GM18907 (cell line): ENCODE data around the gene ANK3.

ENCODE experiments used
- ATAC-seq: cut with Tn5 transposase; IDR thresholded peaks from one replicate; pipeline ENCODE4 v1.9.1; 2021; ENCODE audit warnings: mild to moderate bottlenecking, moderate library complexity; ENCODE audit not compliant: unreplicated experiment

The ANK3 gene

DNA sequence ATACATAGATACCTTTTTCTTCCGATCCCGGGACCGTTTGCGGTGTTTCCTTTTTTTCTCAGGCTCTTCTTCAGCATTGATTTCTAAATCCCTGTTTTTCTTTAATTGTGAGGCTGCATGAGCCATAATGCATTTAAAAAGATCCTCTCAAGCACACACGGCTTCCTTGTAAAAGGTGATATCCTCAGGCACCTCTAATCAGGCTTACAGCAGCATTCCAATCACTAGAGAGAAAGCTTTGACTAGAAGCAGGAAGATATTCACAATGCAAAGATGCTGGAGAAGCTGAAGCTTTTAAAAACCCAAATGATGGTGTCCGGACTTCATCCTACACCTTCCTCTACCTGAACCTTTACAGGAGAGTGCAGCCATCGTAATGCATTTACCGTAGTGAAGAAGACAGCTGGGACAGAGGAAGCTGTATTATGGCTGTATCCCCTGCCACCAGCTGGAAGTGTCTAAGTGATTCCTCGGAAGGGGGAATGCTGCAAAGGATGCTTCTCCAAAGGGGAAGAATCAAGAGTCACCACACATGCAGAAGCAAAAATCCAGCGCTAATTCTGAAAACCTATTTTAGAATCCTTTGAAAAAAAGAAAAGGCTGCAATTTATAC, at the start of gene ANK3:
Gene ANK3 (minus strand): TSS at position 463 of the 613 bp plus-strand sequence. CDS start 337 bp downstream, at position 126.
- ATAC-seq: no peak

DNA sequence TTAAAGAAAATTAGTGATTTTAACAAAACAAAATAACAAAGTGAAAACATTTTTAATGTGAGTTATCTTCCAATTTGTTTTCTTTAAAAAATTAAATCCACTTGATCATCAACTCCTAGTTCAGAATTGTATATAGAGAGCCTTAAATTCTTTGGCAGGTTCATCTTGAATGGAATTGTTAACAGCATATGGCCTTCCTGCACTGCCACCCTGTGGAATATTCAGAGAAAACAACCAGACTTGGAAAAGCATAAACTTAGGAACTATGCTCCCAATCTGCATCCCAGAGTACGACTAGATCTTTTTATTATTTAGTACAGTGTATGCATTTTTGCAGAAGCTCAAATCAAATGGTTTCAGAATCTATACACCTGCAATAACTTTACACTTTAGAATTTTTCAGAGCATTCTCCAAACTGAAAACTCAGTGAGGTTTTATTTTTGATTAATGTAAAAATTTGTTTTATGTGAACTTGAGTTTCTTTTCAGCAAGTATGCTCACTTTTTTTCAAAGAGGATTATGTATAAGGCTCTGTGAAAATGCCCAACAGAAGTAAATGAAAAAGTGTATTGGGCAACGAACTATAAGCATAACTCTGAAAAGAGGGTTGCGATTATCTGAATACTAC, 44.9 kb upstream of the ANK3 start:
- ATAC-seq: peak; percentile 57

DNA sequence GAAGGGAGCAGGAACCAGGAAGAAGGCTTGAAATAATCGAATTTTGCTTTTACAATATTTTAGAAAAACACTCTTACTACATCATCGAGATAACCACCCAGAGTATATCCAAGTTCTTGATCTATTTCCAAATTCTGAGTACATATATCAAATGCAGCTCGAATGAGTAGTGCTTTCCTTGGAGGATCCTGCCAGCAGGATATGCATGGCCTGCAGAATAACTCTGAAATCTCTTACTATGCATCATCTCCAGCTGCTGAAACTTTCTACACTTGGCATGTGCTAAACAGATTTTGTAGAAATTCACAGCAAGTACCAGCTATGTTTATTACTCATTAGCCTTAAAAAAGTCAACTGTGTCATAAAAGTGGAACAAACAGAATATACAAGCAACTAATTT, 44.0 kb upstream of the ANK3 start:
- no peak for ATAC-seq

DNA sequence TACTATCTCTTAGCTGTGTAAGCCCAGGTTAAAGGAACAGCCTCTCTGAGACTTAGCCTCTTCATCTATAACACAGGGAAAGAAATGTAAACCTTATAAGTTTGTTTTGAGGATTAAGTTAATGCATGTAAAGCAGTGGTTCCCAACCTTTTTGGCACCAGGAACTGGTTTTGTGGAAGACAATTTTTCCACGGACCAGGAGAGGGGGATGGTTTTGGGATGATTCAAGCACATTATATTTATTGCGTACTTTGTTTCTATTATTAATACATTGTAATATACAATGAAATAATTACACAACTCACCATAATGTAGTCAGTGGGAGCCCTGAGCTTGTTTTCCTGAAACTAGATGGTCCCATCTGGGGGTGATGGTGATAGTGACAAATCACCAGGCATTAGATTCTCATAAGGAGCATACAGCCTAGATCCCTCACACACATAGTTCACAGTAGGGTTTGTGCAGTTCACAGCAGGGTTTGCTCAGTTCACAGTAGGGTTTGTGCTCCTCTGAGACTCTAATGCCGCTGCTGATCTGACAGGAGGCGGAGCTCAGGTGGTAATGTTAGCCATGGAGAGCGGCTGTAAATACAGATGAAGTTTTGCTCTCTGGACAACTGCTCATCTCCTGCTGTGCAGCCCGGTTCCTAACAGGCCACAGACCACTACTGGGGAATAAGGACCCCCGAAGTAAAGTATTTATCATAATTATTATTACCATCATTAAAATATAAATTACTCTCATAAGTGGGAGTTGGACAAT, 41.3 kb upstream of the ANK3 start:
- no peak for ATAC-seq

DNA sequence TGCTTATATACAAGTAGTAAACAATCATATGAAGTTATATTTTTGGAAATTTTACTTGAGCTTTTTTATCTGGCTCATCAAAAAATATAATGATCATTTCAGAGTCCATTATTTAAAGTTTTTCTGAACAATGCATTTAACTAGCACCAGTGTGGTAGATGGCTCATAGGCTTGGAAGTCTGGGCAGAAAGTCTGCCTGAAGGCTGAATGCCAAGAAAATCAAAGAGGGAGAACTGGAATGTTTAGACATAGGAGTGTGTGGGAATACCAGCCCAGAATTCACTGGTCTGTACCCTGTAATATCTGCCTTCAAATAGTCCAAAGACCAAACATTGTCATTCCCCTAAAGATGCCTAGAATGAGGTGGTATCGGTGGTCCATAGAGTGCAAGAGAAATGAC, 40.3 kb upstream of the ANK3 start:
- ATAC-seq: no peak

DNA sequence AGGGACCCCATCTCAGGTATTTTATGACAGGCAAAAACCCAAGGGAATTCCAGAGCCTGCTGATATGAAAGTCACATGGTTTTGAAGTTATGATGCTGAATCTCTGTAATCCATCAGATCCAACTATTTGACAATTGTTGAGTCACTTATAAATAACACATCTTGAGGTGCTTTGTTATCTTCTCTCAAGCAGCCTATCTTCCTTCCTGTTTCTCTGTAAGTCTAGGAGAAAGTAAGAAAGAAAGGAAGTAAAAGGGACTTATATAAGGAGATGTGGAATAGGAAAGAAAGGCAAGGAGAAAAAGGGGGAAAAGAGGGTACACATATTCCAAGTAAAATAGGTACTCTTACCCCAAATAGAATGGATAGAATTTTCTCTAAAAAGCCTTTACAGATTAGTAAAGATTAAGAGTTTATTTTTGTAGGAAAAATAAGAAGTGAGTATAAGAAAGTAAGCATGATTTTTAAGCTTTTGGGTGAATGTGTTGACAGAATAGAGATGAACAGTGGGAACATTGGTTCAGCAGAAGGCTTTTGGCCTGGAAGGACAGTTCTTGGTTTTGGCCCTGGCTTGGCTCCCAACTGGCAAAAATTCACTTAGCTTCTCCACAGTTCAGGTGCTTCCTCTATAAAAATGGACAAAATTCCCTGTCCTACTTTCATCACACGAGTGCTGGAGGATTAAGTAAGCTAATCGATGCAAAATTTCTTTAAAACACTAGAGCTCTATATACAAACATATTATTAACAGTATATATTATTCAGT, 39.6 kb upstream of the ANK3 start:
- ATAC-seq: no peak

DNA sequence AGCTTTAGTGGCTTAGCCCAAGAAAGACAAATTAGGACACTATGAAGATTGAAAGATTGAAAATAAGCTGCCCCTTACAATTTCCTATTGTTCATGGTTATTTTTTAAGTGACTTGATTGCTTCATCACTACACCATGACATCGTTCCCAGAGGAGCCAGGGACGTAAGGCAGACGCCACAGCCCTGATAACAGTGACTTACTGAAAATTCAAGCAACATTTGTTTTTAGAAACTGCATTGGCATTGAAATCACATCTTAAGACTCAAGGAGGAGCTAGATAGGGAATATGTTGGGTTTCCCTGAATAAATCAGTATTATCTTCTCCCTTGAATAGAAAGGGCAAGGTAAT, 38.7 kb upstream of the ANK3 start:
- no peak for ATAC-seq

DNA sequence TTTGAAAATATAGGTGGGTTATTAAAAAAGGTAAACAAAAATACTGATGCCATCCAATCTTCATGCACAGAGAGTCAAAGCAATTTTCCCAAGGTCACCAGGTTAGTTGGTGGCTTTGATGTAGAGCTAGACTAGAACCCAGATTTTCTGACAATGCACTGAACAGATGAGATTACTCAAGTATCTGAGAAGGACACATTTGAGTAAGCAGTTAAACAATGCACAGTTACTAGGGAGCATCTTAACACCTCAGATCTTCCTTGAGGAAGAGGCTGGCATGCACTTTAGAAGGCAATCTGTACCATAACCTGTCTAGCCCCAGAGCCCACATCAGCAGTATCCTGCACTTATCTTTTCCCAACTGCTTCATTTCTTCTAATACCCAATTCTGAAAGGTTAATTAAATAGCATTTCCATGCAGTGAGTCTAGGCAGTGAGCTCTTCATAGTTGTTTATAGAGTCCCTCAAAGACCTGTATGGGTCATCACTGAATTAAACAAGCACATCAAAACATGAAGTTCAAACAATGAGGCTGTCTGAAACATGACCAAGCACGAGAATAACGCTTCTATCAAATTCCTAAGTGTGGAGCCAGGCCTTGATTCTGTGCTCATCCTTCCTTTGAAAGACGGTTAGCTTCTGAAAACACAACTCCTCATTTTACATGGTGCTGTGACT, 38.2 kb upstream of the ANK3 start:
- no peak for ATAC-seq

DNA sequence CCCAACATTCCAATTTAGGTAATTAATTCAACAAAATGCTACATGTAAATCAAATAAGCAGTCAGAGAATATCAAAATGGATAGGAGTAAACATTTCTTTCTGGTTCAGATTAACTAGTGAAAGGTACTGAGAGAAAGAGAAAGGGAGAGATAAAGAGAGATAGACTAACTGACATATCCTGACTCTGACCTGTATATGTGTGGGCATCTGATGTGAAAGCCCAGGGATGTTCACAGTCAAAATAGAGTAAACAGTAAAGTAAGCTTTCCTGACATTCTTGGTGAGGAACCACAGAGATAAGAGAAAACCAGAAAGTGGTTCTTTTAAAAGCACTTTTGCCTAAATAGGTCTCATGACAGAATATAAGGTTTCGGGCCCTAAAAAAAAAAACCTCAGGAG, 37.5 kb upstream of the ANK3 start:
- no peak for ATAC-seq

DNA sequence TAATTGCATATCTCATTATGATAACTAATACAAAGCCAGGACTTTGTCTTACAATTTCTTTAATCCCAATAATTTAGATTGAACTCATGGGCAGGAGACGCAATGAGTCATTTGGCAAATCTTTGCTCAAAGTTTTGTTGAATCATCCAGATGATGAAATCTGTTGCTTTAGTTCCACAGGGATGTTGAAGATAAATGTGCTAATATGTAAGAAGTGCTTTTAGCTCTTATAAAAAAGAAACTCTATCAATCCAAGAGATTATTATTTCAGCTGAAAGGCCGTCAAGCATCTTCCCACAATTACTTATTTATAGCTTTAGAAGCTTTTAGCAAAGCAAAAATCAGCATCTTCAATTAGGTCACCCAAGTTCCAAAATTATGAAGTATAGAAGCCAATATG, 36.8 kb upstream of the ANK3 start:
- ATAC-seq: no peak

DNA sequence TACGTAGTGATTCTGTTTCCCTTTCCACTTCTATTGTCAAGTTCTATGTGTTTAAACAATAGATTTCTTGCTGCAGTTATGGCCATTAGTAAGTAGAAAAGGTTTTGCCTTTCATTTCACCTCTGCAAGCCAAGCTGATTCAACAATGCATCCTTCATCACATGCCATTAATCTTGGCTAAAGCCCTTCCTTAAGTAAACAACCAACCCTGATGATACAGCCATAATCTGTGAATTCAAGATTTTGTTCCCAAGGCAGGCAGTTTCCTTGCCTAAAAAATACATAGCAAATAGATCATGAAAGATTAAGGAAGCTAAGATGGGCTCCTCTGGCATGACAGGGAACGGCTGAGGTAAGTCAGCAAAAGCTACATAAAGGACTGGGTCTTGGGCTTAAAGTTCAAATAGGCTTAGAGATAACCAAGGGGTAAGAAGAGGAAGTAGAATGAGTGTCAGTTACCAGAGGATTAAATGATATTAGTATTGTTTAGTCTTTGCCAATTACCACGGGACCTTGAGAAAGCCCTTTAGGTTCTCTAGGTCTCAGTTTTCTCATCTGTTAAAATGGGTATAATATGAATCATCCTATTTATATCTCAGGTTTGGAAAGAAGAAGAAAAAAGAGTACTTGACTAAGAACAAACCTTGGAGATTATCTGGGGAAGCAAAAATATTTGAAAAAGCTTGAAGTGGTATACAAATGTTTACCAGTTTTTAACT, 35.9 kb upstream of the ANK3 start:
- no peak for ATAC-seq

DNA sequence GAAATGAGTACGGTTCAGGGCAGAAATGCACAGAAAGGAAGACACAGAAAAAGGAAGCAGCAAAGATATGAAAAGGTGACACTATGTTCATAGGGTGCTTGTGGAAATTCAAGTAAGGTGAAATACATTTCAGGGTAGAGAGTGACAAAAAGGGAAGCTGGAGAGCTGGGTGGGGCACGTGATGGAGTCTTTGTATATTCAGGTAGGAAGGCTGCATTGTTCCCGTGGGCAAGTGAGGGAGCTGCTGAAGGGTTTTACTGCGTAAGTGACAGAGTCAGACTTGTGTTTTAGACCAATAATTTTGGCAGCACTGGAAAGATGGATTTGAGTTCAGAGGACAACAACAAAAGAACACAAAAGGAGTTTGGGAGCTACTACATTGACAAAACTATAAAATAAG, 35.3 kb upstream of the ANK3 start:
- ATAC-seq: no peak

DNA sequence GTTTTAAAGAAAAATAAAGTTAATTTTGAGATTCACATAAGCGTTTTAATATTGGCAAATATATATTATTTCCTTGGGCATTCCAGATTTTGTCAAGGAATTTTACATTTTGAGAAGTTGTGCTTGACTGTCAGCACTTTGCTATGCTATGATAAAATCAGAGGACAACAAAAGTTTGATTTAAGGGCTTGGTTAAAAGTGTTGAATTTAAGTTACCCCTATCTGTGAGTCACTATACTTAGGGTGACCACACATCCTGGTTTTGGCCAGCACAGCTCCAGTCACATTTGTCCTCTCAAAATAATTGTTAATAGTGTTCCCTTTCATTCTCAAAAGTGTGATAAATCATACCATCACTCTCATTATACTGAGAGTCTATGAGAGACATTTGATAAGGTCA, 34.2 kb upstream of the ANK3 start:
- no peak for ATAC-seq

DNA sequence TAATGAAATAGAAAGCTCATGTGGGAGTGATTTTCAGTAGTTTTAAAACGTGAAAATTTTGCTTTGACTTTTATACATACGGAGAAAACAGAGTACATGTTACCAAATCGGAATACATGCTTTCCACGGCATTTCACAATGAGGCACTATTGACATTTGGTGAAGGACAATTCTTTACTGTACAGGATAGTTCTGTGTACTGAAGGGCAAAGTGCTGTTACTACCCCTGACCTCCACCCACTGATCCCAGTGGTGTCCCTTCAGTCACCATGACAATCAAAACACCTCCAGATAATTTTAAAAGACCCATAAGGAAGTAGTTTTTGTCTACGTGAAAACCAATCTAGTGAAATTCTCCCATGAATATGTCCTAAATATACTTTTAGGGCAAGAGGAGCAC, 33.1 kb upstream of the ANK3 start:
- ATAC-seq: no peak

DNA sequence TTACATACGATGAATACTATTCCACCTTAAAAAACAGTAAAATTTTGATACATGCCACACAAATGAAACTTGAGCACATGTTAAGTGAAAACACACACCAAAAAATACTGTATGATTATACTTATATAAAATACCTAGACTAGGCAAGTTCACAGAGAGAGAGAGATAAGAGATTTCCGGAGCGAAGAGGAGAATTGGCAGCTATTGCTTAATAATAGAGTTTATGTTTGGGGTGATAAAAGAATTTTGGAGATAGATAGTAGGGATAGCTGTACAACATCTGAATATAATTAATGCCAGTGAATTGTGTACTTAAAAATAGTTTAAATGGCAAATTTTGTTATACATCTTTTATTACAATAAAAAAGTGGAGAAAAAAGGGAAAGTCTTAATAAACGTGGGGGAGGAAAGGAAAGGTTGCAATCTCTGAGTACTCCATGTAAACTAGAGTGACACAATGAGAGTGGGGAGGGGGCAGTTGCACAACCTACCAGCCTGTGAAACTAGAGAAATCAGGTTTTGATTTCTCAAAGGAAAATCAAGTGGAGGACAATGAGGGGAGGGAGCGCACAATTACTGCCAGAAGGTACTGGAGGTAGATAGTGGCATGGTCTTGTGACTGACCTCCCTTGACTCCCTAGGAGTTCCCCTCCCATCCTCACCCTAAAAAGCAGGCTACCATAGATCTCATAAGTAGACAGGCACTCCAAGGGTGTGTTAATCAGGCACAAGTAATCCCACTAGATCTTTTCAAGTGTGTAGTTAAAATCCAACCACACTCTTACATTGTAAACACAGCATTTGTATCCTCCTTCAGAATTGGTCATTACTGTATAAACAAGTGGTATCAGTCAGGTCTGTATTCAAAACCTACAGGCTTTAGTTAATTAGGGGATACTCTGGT, 31.6 kb upstream of the ANK3 start:
- ATAC-seq: no peak

DNA sequence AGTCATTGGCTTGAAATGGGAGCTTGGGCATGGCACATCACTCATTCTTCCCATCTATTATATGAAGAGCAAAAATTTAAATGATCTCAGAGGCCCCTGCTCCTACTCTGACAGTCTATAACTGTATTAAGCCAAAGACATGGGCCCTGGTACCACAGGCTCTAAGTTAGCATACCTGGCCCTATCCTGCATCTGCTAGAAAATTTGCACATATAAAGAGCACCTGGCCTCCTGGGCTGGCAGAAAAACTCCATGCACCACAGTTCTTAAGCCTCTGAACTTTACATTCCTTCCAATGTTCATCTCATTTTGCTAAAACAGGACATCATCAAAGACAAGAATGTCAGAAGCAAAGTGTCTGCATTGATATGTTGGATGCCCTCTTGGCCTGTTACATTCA, 29.6 kb upstream of the ANK3 start:
- no peak for ATAC-seq

DNA sequence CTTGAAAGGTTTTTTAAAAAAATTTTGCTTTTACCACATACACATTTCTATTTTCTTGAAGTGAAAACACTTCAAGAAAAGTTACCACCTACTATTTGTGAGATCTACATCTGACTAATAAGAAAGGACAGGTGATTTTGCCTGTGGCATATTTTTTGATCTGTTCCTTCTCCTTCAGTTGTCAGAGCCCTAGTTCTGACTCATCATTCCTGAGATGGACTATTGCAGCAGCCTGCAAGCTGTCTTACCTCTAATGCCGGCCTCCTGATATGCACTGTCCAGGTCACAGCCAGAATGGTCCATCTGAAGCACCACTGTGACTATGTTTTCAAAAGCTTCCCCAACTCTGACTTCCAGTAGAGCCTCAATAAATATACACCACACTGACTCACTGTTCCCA, 28.2 kb upstream of the ANK3 start:
- ATAC-seq: no peak

DNA sequence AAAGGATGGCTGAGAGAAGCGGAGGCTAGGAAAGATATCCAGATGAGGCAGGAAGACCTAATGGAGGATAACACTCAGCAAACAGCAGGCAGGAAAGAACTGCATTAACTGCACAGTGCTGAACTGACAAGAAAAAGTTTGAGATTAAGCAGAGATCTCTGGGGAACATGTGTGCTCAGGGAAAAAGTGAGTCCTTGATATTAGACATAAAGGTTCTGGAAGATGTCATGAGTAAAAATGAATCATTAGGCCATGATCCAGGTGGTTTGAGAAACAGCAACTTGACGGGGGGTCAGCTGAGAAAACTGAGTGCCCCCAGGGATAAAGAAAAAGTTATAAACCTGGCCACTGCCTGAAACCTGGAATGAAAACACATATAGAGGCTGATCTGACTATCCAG, 27.3 kb upstream of the ANK3 start:
- no peak for ATAC-seq

DNA sequence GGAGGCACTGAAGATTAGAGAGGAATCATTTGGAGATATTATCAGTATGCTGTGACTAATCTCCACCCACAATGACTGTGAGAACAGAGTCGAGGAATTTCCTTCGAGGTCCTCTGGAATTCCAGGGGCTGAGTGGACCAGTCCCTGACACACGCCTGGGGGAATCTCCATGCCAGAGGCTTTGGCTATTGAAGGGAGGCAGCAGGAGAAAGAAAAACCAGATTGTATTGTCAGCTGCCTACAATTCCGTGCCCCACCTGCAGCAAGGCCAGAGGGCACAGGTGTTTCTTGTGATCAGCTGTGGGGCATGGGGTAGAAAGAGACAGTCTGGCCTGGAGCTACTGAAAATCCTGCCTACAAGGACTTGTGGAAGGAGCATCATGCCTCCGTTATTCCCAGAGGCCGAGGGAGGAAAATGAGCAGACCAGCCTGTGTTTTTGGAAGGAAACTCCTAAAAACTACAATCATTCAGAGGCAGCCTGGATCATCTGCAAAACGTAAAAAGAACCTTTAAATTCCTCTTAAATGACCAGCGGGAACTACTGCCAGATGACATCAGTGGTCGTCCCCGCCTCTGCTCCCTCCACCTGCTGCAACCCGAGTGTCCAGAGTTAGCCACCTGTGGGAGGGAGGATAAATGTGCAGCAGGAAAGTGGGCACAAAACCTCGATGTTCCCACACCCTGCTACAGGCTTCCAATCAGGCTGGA, 25.4 kb upstream of the ANK3 start:
- ATAC-seq: no peak
